Measurements from ENCODE around the gene ANKRD37. TPM values are rescaled to one million over a fixed set of nuclear protein-coding genes. Genes with fewer than 3 reads are reported as not detected.

Gene ANKRD37
- total RNA-seq, 1 donor from 2014 or later = 16.3 TPM

- no peaks in the 10 kb centered on the region for H3K4me1 Mint-ChIP-seq
These were observed 38.8 kb downstream of the ANKRD37 start for GRCh38 chr4:185435466-185435865.

GRCh38 chr4:185437809-185438208 is 41.2 kb downstream of the ANKRD37 start:
- no peaks in the 10 kb centered on the region for H3K9me3 Mint-ChIP-seq
- TF ChIP-seq EZH2 (IDR thresholded peaks at IDR 0.05) (no peak), EZH2phosphoT487 (IDR thresholded peaks at IDR 0.05) (no peak), CTCF (IDR thresholded peaks at IDR 0.05) (no peak)
- H4K20me1 ChIP-seq (ENCODE audit: low read depth) = no peaks in the 10 kb centered on the region
- DNase-seq (ENCODE audit: low spot score) = no peak
- H3K4me1 ChIP-seq = no peaks in the 10 kb centered on the region
- no peak overlapping the region for H2AFZ ChIP-seq (replicated peaks)
- no peak overlapping the region for H3K9ac ChIP-seq
- no peaks in the 10 kb centered on the region for H3K27me3 ChIP-seq
- H3F3A ChIP-seq (ENCODE audit: low read depth) = peaks cover 3% of the 10 kb centered on the region
- H3K27ac Mint-ChIP-seq = no peak overlapping the region
- no peak overlapping the region for H3K27ac ChIP-seq
- H3K27me3 Mint-ChIP-seq (ENCODE audit: insufficient read depth, low read depth) = no peaks in the 10 kb centered on the region
- H3K36me3 ChIP-seq = no peaks in the 10 kb centered on the region
- H3K36me3 Mint-ChIP-seq = no peaks in the 10 kb centered on the region
- H3K79me2 ChIP-seq (ENCODE audit: low read depth) = no peaks in the 10 kb centered on the region
- H3K4me3 ChIP-seq = no peak overlapping the region
- no peaks in the 10 kb centered on the region for H3K9me3 ChIP-seq (ENCODE audit: low read depth)
- no peak overlapping the region for H3K4me2 ChIP-seq
- H3K4me1 Mint-ChIP-seq = no peaks in the 10 kb centered on the region
- H3K4me3 Mint-ChIP-seq = no peak overlapping the region

More at GRCh38 chr4:185435466-185435865, 38.8 kb downstream of the ANKRD37 start:
- H3K4me3 ChIP-seq = no peak overlapping the region
- H3K9me3 ChIP-seq (ENCODE audit: low read depth) = no peaks in the 10 kb centered on the region
- no peaks in the 10 kb centered on the region for H3K36me3 ChIP-seq
- Mint-ChIP-seq H3K27me3 (ENCODE audit: insufficient read depth, low read depth) (no peaks in the 10 kb centered on the region), H3K9me3 (no peaks in the 10 kb centered on the region), H3K27ac (no peak overlapping the region), H3K36me3 (no peaks in the 10 kb centered on the region), H3K4me3 (no peak overlapping the region)
- H3F3A ChIP-seq (ENCODE audit: low read depth) = peaks cover 3% of the 10 kb centered on the region
- H3K27ac ChIP-seq = no peak overlapping the region
- no peak for DNase-seq (ENCODE audit: low spot score)
- no peak overlapping the region for H2AFZ ChIP-seq (replicated peaks)
- H3K27me3 ChIP-seq = no peaks in the 10 kb centered on the region
- H3K4me2 ChIP-seq = no peak overlapping the region
- no peak overlapping the region for H3K9ac ChIP-seq
- TF ChIP-seq CTCF (IDR thresholded peaks at IDR 0.05) = no peak
- TF ChIP-seq EZH2phosphoT487 (IDR thresholded peaks at IDR 0.05) = no peak
- TF ChIP-seq EZH2 (IDR thresholded peaks at IDR 0.05) = no peak
- no peaks in the 10 kb centered on the region for H3K79me2 ChIP-seq (ENCODE audit: low read depth)
- no peaks in the 10 kb centered on the region for H4K20me1 ChIP-seq (ENCODE audit: low read depth)
- H3K4me1 ChIP-seq = no peaks in the 10 kb centered on the region

DNA sequence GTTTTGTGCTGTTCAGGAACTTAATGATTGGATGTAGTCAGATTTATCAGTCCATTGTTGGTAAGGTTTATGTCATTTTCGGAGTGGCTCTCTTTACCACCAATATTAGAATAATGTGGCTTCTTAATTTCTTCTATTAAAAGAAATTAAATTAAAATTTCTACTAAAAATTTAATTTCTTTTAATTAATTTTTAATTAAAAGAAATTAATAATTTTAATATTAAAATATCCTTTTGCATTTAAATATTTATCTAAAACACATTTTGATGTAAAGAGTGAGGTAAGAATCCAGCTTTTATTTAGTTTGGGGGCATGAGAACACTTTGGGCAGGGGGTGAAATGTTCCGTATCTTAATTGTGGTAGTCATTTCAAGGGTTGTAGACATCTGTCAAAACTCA is 44.8 kb downstream of the ANKRD37 start:
- H4K20me1 ChIP-seq (ENCODE audit: low read depth) = no peaks in the 10 kb centered on the region
- Mint-ChIP-seq H3K27ac (no peak overlapping the region), H3K4me3 (no peak overlapping the region), H3K36me3 (no peaks in the 10 kb centered on the region), H3K9me3 (no peaks in the 10 kb centered on the region), H3K27me3 (ENCODE audit: insufficient read depth, low read depth) (no peaks in the 10 kb centered on the region), H3K4me1 (no peaks in the 10 kb centered on the region)
- no peak overlapping the region for H3K27ac ChIP-seq
- no peaks in the 10 kb centered on the region for H3K79me2 ChIP-seq (ENCODE audit: low read depth)
- no peak overlapping the region for H3K4me3 ChIP-seq
- TF ChIP-seq EZH2 (IDR thresholded peaks at IDR 0.05) = no peak
- TF ChIP-seq CTCF (IDR thresholded peaks at IDR 0.05) = no peak
- no peak for TF ChIP-seq EZH2phosphoT487 (IDR thresholded peaks at IDR 0.05)
- no peaks in the 10 kb centered on the region for H3K27me3 ChIP-seq
- no peaks in the 10 kb centered on the region for H3K36me3 ChIP-seq
- H3K4me1 ChIP-seq = no peaks in the 10 kb centered on the region
- no peak overlapping the region for H2AFZ ChIP-seq (replicated peaks)
- no peaks in the 10 kb centered on the region for H3K9me3 ChIP-seq (ENCODE audit: low read depth)
- no peak for DNase-seq (ENCODE audit: low spot score)
- no peak overlapping the region for H3K4me2 ChIP-seq
- H3F3A ChIP-seq (ENCODE audit: low read depth) = peaks cover 3% of the 10 kb centered on the region
- H3K9ac ChIP-seq = no peak overlapping the region

Measured in neural progenitor cell (in vitro differentiated cells).